OCI-LY1 (cell line): ENCODE results near the gene FUT9.

Experiments used
- EZH2 ChIP-seq: fragments of 200-600 bp; sonication (generic), shearing (Covaris generic); IDR thresholded peaks from 2 replicates; pipeline ENCODE4 v1.8.0; 2017; ENCODE audit warnings: borderline replicate concordance, mixed run types, mild to moderate bottlenecking, antibody characterized with exemption, low read length, moderate library complexity, mixed read lengths
- TF ChIP-seq, protein P1 (sequence below): fragments of 200-600 bp; sonication (generic), shearing (Covaris generic); IDR thresholded peaks from 2 replicates; pipeline ENCODE4 v1.5.1; 2017; ENCODE audit warnings: mild to moderate bottlenecking, antibody characterized with exemption, low read length, moderate library complexity, mixed read lengths

DNA sequence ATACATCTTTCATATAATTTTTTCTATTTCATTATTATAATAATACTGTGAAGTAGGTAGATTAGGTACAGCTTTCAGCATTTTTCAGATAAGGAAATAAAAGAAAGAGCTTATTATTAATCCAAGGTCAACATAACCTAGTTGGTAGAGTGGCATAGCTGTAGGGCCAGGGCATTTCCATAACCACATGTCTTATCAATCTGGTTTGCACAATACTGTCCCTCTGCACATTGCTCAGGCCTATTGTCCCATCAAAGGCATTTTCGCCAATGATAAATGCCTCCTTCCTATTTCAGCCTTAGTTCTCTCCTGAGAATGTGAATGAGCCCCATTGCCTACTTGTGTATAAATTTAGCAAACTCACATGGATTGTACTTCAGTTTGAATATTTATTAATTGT is 234.0 kb downstream of the FUT9 start:
- TF ChIP-seq, protein P1, sequence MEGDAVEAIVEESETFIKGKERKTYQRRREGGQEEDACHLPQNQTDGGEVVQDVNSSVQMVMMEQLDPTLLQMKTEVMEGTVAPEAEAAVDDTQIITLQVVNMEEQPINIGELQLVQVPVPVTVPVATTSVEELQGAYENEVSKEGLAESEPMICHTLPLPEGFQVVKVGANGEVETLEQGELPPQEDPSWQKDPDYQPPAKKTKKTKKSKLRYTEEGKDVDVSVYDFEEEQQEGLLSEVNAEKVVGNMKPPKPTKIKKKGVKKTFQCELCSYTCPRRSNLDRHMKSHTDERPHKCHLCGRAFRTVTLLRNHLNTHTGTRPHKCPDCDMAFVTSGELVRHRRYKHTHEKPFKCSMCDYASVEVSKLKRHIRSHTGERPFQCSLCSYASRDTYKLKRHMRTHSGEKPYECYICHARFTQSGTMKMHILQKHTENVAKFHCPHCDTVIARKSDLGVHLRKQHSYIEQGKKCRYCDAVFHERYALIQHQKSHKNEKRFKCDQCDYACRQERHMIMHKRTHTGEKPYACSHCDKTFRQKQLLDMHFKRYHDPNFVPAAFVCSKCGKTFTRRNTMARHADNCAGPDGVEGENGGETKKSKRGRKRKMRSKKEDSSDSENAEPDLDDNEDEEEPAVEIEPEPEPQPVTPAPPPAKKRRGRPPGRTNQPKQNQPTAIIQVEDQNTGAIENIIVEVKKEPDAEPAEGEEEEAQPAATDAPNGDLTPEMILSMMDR = no peak
- TF ChIP-seq EZH2 = no peak
